Endothelial cell of umbilical vein (primary cell): ENCODE measurements around the gene SCP2. TPM values are rescaled to one million over a fixed set of nuclear protein-coding genes. Genes with fewer than 3 reads are reported as not detected.

Experiments used
- BruUV-seq: library from RNA; stranded (reverse); fragments of 400-500 nt; replicated peaks from 2 replicates; lab custom pipeline; 2021; lab: Mats Ljungman, UMichigan
- CTCF ChIA-PET: fragments of 300-600, 350-600 bp; sonication (Branson Sonifier 250); formaldehyde crosslinking; loops from one replicate; lab custom pipeline; 2021; ENCODE audit warnings: antibody characterized with exemption, inconsistent platforms; lab: Charles Lee
- POLR2A ChIA-PET: fragments of 300-600, 350-600 bp; sonication (Branson Sonifier 250); formaldehyde crosslinking; loops from one replicate; lab custom pipeline; 2021; ENCODE audit warnings: antibody characterized with exemption, inconsistent platforms; lab: Charles Lee
- DNase-seq: peaks from one replicate; pipeline ENCODE4 v3.0.0-alpha.2; 2011; ENCODE audit warnings: low read depth, low spot score
- FAIRE-seq: peaks from 2 replicates; lab custom pipeline; 2011; peaks lifted over from hg19 to GRCh38; lab: Jason Lieb, UNC
- H2AFZ ChIP-seq: 2 replicates; pipeline ENCODE4 v1.6.0; 2012; ENCODE audit warnings: low read depth, low read length, control low read depth, inconsistent platforms
- H3K27ac ChIP-seq: 2 replicates; pipeline ENCODE4 v1.5.1; 2011; ENCODE audit warnings: low read depth, mild to moderate bottlenecking, control low read depth, low read length, moderate library complexity; ENCODE audit not compliant: insufficient read depth
- H3K27me3 ChIP-seq, 2 experiments: 2 replicates each; pipeline versions ENCODE4 v1.6.0 to v1.6.1; 2011; ENCODE audit warnings: low read length in 2 of 2, mixed read lengths in 1 of 2; ENCODE audit not compliant: control insufficient read depth in 2 of 2, insufficient read depth in 2 of 2
- H3K36me3 ChIP-seq, 2 experiments: 2 replicates in 1 of 2; 3 replicates in 1 of 2; pipeline ENCODE4 v1.5.1; 2011; ENCODE audit warnings: low read length in 2 of 2, mild to moderate bottlenecking in 1 of 2, moderate library complexity in 1 of 2; ENCODE audit not compliant: control insufficient read depth in 2 of 2, insufficient read depth in 2 of 2; ENCODE audit errors: extremely low read depth in 1 of 2
- H3K4me1 ChIP-seq: 3 replicates; pipeline ENCODE4 v1.5.1; 2011; ENCODE audit warnings: mild to moderate bottlenecking, low read length; ENCODE audit not compliant: control insufficient read depth, insufficient read depth; ENCODE audit errors: extremely low read depth
- H3K4me2 ChIP-seq: 2 replicates; pipeline ENCODE4 v1.6.1; 2011; ENCODE audit warnings: low read length, control low read depth, mixed read lengths; ENCODE audit not compliant: insufficient read depth
- H3K4me3 ChIP-seq, 3 experiments: fragments of 200-600 bp in 1 of 3; sonication (generic), shearing (Covaris generic) in 1 of 3; replicated peaks in 1 of 3; 2 replicates each; pipeline ENCODE4 v1.5.1; 2011 to 2016; ENCODE audit warnings: control low read depth in 3 of 3, low read length in 3 of 3, mild to moderate bottlenecking in 2 of 3, inconsistent platforms in 1 of 3, low read depth in 1 of 3, moderate library complexity in 1 of 3; ENCODE audit not compliant: insufficient read depth in 1 of 3
- H3K79me2 ChIP-seq: 2 replicates; pipeline ENCODE4 v1.6.0; 2012; ENCODE audit warnings: low read length, inconsistent platforms; ENCODE audit not compliant: control insufficient read depth, insufficient read depth
- H3K9ac ChIP-seq: replicated peaks from 2 replicates; pipeline ENCODE3; 2011; ENCODE audit warnings: low read length, control low read depth; ENCODE audit not compliant: insufficient read depth; ENCODE audit errors: extremely low read depth
- H3K9me1 ChIP-seq: replicated peaks from 3 replicates; pipeline ENCODE4 v1.6.0; 2011; ENCODE audit warnings: mild to moderate bottlenecking, low read length; ENCODE audit not compliant: control insufficient read depth, insufficient read depth; ENCODE audit errors: extremely low read depth
- H3K9me3 ChIP-seq: replicated peaks from 2 replicates; pipeline ENCODE4 v1.5.1; 2012; ENCODE audit warnings: low read length, inconsistent platforms; ENCODE audit not compliant: control insufficient read depth, insufficient read depth
- H4K20me1 ChIP-seq: replicated peaks from 2 replicates; pipeline ENCODE3; 2011; ENCODE audit warnings: mild to moderate bottlenecking, low read length; ENCODE audit not compliant: control insufficient read depth, insufficient read depth; ENCODE audit errors: extremely low read depth
- CTCF ChIP-seq, 2 donors: IDR thresholded peaks; 1 replicate in 1 of 2; 2 replicates in 1 of 2; pipeline ENCODE4 v1.5.1; 2011; ENCODE audit warnings: low read length in 2 of 2, mild to moderate bottlenecking in 2 of 2, moderate library complexity in 2 of 2, control low read depth in 1 of 2, inconsistent platforms in 1 of 2, low read depth in 1 of 2; ENCODE audit not compliant: insufficient read depth in 1 of 2; ENCODE audit errors: extremely low read depth in 1 of 2
- EZH2 ChIP-seq: IDR thresholded peaks from 2 replicates; pipeline ENCODE4 v1.6.1; 2012; ENCODE audit warnings: borderline replicate concordance, low read depth, mild to moderate bottlenecking, moderate library complexity, low read length, inconsistent platforms; ENCODE audit not compliant: severe bottlenecking
- FOS ChIP-seq: IDR thresholded peaks from 2 replicates; pipeline ENCODE4 v1.6.1; 2011; ENCODE audit warnings: mild to moderate bottlenecking, low read length, moderate library complexity, borderline replicate concordance; ENCODE audit not compliant: insufficient read depth
- GATA2 ChIP-seq: IDR thresholded peaks from 2 replicates; pipeline ENCODE4 v1.7.0; 2011; ENCODE audit warnings: low read depth, mild to moderate bottlenecking, moderate library complexity, mixed read lengths, low read length; ENCODE audit not compliant: insufficient read length, insufficient read depth
- JUN ChIP-seq: IDR thresholded peaks from 2 replicates; pipeline ENCODE4 v1.6.1; 2011; ENCODE audit warnings: borderline replicate concordance, low read depth; ENCODE audit not compliant: insufficient read length, insufficient read depth
- MYC ChIP-seq: IDR thresholded peaks from one replicate; pipeline ENCODE4 v1.6.1; 2011; ENCODE audit warnings: mild to moderate bottlenecking, low read depth, low read length
- POLR2A ChIP-seq: IDR thresholded peaks from 2 replicates; pipeline ENCODE4 v1.6.1; 2012; ENCODE audit warnings: low read depth, mild to moderate bottlenecking, control low read depth, low read length
- POLR2AphosphoS5 ChIP-seq: IDR thresholded peaks from 2 replicates; pipeline ENCODE4 v1.6.1; 2012; ENCODE audit warnings: low read depth, mild to moderate bottlenecking, control low read depth, low read length, moderate library complexity; ENCODE audit not compliant: insufficient read depth
- dilution Hi-C: fragments of 300-500 bp; cut with MboI; formaldehyde crosslinking; loops from one replicate; pipeline ENCODE4 v1.15.0; 2019; ENCODE audit warnings: low sequenced_read_pairs; ENCODE audit not compliant: extremely low pct_ligation_motif_present
- intact Hi-C: fragments of 100-400 bp; cut with micrococcal nuclease; formaldehyde crosslinking; loops from one replicate; pipeline ENCODE4 v1.10.0; 2022
- polyA plus RNA-seq, 4 experiments: library from polyadenylated mRNA; depleted of rRNA in 3 of 4; stranded (reverse) in 3 of 4; unstranded in 1 of 4; fragments of >200 nt; gene quantifications; 2 replicates each; pipeline versions ENCODE4 v1.2.1 to v1.2.3, GENCODE V29; 2011 to 2012; ENCODE audit warnings: missing spikeins in 1 of 4
- total RNA-seq: library from RNA; stranded (reverse); gene quantifications from 2 replicates; pipeline ENCODE4 v1.2.3, GENCODE V29; 2021
- TF ChIP-seq, protein P1 (sequence below): IDR thresholded peaks from 2 replicates; pipeline ENCODE4 v1.6.1; 2011; ENCODE audit not compliant: insufficient read depth, insufficient read length

SCP2 gene
- total and polyA plus RNA-seq, 2 donors (not counting 3 experiments of a cell fraction or from before 2014, with no cell fraction given): 42.4 to 92.7 TPM

DNA sequence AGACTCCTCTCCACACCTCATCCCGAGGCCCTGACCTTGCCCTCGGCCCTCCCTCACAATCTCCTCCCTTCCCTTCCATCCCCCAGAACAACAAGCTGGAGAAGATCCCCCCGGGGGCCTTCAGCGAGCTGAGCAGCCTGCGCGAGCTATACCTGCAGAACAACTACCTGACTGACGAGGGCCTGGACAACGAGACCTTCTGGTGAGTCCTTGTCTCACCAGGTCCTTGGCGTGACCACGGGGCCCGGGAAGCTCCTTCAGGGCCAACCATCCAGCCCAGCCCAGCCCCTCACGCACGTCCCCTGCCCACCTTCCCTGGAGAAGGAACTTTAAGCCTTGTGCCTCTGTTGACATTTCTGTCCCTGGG, 150.5 kb downstream of the SCP2 start:
- Histone ChIP-seq H3K79me2 (no peaks in the 10 kb centered on the region), H3K9ac (no peak overlapping the region), H3K4me2 (no peak overlapping the region), H3K36me3 (no peaks in the 10 kb centered on the region), H3K4me1 (no peaks in the 10 kb centered on the region), H3K4me3 (no peak overlapping the region), H3K9me3 (no peaks in the 10 kb centered on the region), H2AFZ (no peak overlapping the region), H3K27me3 (no peaks in the 10 kb centered on the region), H3K27ac (no peak overlapping the region), H4K20me1 (no peaks in the 10 kb centered on the region), H3K9me1 (no peaks in the 10 kb centered on the region)
- TF ChIP-seq POLR2A: no peak
- no peak for FAIRE-seq
- intact Hi-C loops (no loop called here), dilution Hi-C loops (no loop called here)
- no peak for DNase-seq
- POLR2A ChIA-PET: no interaction called here
- no TSS peak for BruUV-seq
- CTCF ChIA-PET: interaction anchor here (0.8 to 1.0 kb wide), 2 partner anchors 11 to 77 kb away, joined by 3 read pairs; no protein-coding TSS in a partner anchor

DNA sequence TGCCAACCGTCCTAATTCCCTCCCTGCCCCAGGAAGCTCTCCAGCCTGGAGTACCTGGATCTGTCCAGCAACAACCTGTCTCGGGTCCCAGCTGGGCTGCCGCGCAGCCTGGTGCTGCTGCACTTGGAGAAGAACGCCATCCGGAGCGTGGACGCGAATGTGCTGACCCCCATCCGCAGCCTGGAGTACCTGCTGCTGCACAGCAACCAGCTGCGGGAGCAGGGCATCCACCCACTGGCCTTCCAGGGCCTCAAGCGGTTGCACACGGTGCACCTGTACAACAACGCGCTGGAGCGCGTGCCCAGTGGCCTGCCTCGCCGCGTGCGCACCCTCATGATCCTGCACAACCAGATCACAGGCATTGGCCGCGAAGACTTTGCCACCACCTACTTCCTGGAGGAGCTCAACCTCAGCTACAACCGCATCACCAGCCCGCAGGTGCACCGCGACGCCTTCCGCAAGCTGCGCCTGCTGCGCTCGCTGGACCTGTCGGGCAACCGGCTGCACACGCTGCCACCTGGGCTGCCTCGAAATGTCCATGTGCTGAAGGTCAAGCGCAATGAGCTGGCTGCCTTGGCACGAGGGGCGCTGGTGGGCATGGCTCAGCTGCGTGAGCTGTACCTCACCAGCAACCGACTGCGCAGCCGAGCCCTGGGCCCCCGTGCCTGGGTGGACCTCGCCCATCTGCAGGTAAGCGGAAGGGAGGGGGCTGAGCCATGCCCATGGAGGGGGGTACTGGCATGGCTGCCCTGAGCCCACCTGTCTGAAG, 151.4 kb downstream of the SCP2 start:
- Histone ChIP-seq H3K4me2 (no peak overlapping the region), H3K9me1 (no peaks in the 10 kb centered on the region), H2AFZ (no peak overlapping the region), H3K27me3 (no peaks in the 10 kb centered on the region), H3K9me3 (no peaks in the 10 kb centered on the region), H3K27ac (no peak overlapping the region), H3K4me1 (no peaks in the 10 kb centered on the region), H3K9ac (no peak overlapping the region), H3K79me2 (no peaks in the 10 kb centered on the region), H4K20me1 (no peaks in the 10 kb centered on the region), H3K4me3 (no peak overlapping the region), H3K36me3 (no peaks in the 10 kb centered on the region)
- ChIA-PET POLR2A (no interaction called here), CTCF (interaction anchor here (0.8 kb wide), 1 partner anchor 10 kb away, joined by 3 read pairs; no protein-coding TSS in a partner anchor)
- FAIRE-seq (no peak), DNase-seq (no peak)
- TF ChIP-seq CTCF (IDR thresholded peaks at IDR 0.05; ENCODE audit: extremely low read depth in 1 of 2, insufficient read depth in 1 of 2, low read depth in 1 of 2, low read length in 2 of 2): no peak
- no peak for TF ChIP-seq FOS
- no peak for TF ChIP-seq JUN
- TF ChIP-seq, protein P1, sequence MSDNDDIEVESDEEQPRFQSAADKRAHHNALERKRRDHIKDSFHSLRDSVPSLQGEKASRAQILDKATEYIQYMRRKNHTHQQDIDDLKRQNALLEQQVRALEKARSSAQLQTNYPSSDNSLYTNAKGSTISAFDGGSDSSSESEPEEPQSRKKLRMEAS: no peak
- TF ChIP-seq POLR2AphosphoS5: no peak
- no peak for TF ChIP-seq POLR2A
- TF ChIP-seq EZH2: no peak
- TF ChIP-seq MYC: no peak
- TF ChIP-seq GATA2: no peak
- dilution Hi-C loops: no loop called here
- intact Hi-C loops: no loop called here
- BruUV-seq: no TSS peak
